HL-60/S4 treated with phorbol 12-myristate 13-acetate at 8.2 ng/mL for 4 days and 3 days (cell line): ENCODE measurements around the gene NIPSNAP2.
"Not testable (repeated sequence)": the region's sequence is repeated elsewhere in the genome, so short reads cannot be mapped to it uniquely, and the experiment has no call there.

Source experiments
- in situ Hi-C: fragments of 300-500 bp; cut with MboI; formaldehyde crosslinking; loops from 2 replicates; pipeline ENCODE4 v1.15.0; 2022; ENCODE audit warnings: low sequenced_read_pairs

Gene NIPSNAP2

GRCh38 chr7:56046721-56047445 is 82.5 kb downstream of the NIPSNAP2 start:
- in situ Hi-C loops = no loop called here

GRCh38 chr7:56047446-56048116 is 83.2 kb downstream of the NIPSNAP2 start:
- in situ Hi-C loops = not testable (repeated sequence)

- in situ Hi-C loops = no loop called here
Measured at GRCh38 chr7:56048245-56048644, 83.9 kb downstream of the NIPSNAP2 start.

- in situ Hi-C loops = not testable (repeated sequence)
Measured at GRCh38 chr7:56048763-56049162, 84.4 kb downstream of the NIPSNAP2 start.
